HCT116 (cell line): Measurements from ENCODE around the gene CEBPB. TPM values are rescaled to one million over a fixed set of nuclear protein-coding genes. Genes with fewer than 3 reads are reported as not detected.

ENCODE experiments used
- ATAC-seq: fragments of 200-7000 bp; cut with Tn5 transposase; 2 replicates; pipeline ENCODE4 v1.9.1; 2020; ENCODE audit warnings: mild to moderate bottlenecking, moderate library complexity
- BruUV-seq: library from RNA; stranded (reverse); fragments of 400-500 nt; replicated peaks from 2 replicates; lab custom pipeline; 2021; lab: Mats Ljungman, UMichigan
- CTCF ChIA-PET: fragments of 300-600 bp; sonication (Branson Sonifier 250); formaldehyde crosslinking; loops from one replicate; lab custom pipeline; 2021; ENCODE audit warnings: antibody characterized with exemption; lab: Charles Lee
- POLR2A ChIA-PET: fragments of 300-600, 350-600 bp; sonication (Branson Sonifier 250); formaldehyde crosslinking; loops from one replicate; lab custom pipeline; 2021; ENCODE audit warnings: antibody characterized with exemption; lab: Charles Lee
- RAD21 ChIA-PET, 2 experiments: fragments of 300-600 bp; sonication (Branson Sonifier 250); formaldehyde crosslinking; loops; one replicate each; lab custom pipeline; 2023; ENCODE audit warnings: low total read pairs in 2 of 2; ENCODE audit not compliant: uncharacterized antibody in 2 of 2, unreplicated experiment in 2 of 2, low non-redundant PET in 1 of 2; lab: Charles Lee
- DNase-seq: peaks from one replicate; pipeline ENCODE4 v3.0.0-alpha.2; 2010; ENCODE audit warnings: low read depth, low spot score
- H2AFZ ChIP-seq: fragments of 200-600 bp; shearing (Covaris generic), sonication (generic); 2 replicates; pipeline ENCODE4 v1.6.1; 2017; ENCODE audit warnings: low read depth, mixed run types, mixed read lengths, antibody characterized with exemption, low read length; ENCODE audit not compliant: poor library complexity, severe bottlenecking
- H3K27ac ChIP-seq: 2 replicates; pipeline ENCODE4 v1.5.1; 2012; ENCODE audit warnings: low read depth, low read length
- H3K27me3 ChIP-seq: fragments of 200-600 bp; sonication (generic); 2 replicates; pipeline ENCODE4 v1.6.1; 2016; ENCODE audit warnings: mixed run types, low read length, mixed read lengths; ENCODE audit not compliant: insufficient read depth
- H3K36me3 ChIP-seq, 2 experiments: fragments of 200-500 bp in 1 of 2; fragments of 200-600 bp in 1 of 2; sonication (Bioruptor generic) in 1 of 2; sonication (generic) in 1 of 2; 2 replicates each; pipeline versions ENCODE4 v1.5.1 to v1.6.1; 2014 to 2016; ENCODE audit warnings: low read length in 2 of 2, inconsistent platforms in 1 of 2, mixed read lengths in 1 of 2, mixed run types in 1 of 2; ENCODE audit not compliant: insufficient read depth in 2 of 2, control insufficient read depth in 1 of 2
- H3K4me1 ChIP-seq, 2 experiments: fragments of 200-600 bp in 1 of 2; sonication (generic) in 1 of 2; 2 replicates each; pipeline versions ENCODE4 v1.5.1 to v1.6.1; 2012 to 2017; ENCODE audit warnings: low read length in 2 of 2, inconsistent platforms in 1 of 2, mild to moderate bottlenecking in 1 of 2, mixed read lengths in 1 of 2, mixed run types in 1 of 2, moderate library complexity in 1 of 2; ENCODE audit not compliant: insufficient read depth in 2 of 2, control insufficient read depth in 1 of 2
- H3K4me2 ChIP-seq: fragments of 200-600 bp; sonication (generic); 2 replicates; pipeline ENCODE4 v1.6.1; 2017; ENCODE audit warnings: mixed run types, low read length, mixed read lengths
- H3K4me3 ChIP-seq, 2 experiments: fragments of 200-600 bp in 1 of 2; sonication (generic) in 1 of 2; replicated peaks in 1 of 2; 2 replicates each; pipeline ENCODE4 v1.5.1; 2011 to 2016; ENCODE audit warnings: low read length in 2 of 2, control low read depth in 1 of 2, low read depth in 1 of 2, mild to moderate bottlenecking in 1 of 2, mixed read lengths in 1 of 2, mixed run types in 1 of 2
- H3K79me2 ChIP-seq: fragments of 200-600 bp; sonication (generic); 2 replicates; pipeline ENCODE4 v1.6.1; 2017; ENCODE audit warnings: mild to moderate bottlenecking, mixed run types, low read length, moderate library complexity, mixed read lengths; ENCODE audit not compliant: insufficient read depth
- H3K9ac ChIP-seq: fragments of 200-600 bp; sonication (generic); 2 replicates; pipeline ENCODE4 v1.6.1; 2016; ENCODE audit warnings: low read length, mixed read lengths
- H3K9me2 ChIP-seq: fragments of 200-600 bp; sonication (generic), shearing (Covaris generic); 2 replicates; pipeline ENCODE4 v1.6.1; 2017; ENCODE audit warnings: mixed run types, mild to moderate bottlenecking, moderate library complexity; ENCODE audit not compliant: insufficient read depth
- H3K9me3 ChIP-seq, 2 experiments: fragments of 200-500 bp in 1 of 2; fragments of 200-600 bp in 1 of 2; sonication (Bioruptor generic) in 1 of 2; sonication (generic) in 1 of 2; 2 replicates each; pipeline ENCODE4 v1.6.1; 2014 to 2017; ENCODE audit warnings: low read length in 2 of 2, mixed read lengths in 2 of 2, inconsistent platforms in 1 of 2, low read depth in 1 of 2, mild to moderate bottlenecking in 1 of 2, mixed run types in 1 of 2, moderate library complexity in 1 of 2; ENCODE audit not compliant: control insufficient read depth in 1 of 2, insufficient read depth in 1 of 2
- H4K20me1 ChIP-seq: fragments of 200-600 bp; sonication (generic), shearing (Covaris generic); 2 replicates; pipeline ENCODE4 v1.6.1; 2017; ENCODE audit warnings: mixed run types, mild to moderate bottlenecking, moderate library complexity; ENCODE audit not compliant: insufficient read depth
- CBX3 ChIP-seq: IDR thresholded peaks from 2 replicates; pipeline ENCODE4 v1.6.1; 2012; ENCODE audit warnings: low read depth
- EZH2phosphoT487 ChIP-seq: fragments of 200-600 bp; IDR thresholded peaks from 2 replicates; pipeline ENCODE4 v1.6.1; 2018; ENCODE audit warnings: antibody characterized with exemption, borderline replicate concordance
- POLR2AphosphoS5 ChIP-seq: IDR thresholded peaks from 2 replicates; pipeline ENCODE4 v1.6.1; 2011; ENCODE audit warnings: mild to moderate bottlenecking, low read depth, low read length, moderate library complexity
- RAD21 ChIP-seq: IDR thresholded peaks from 2 replicates; pipeline ENCODE4 v1.6.1; 2012; ENCODE audit warnings: low read depth, mild to moderate bottlenecking
- SIN3A ChIP-seq: IDR thresholded peaks from 2 replicates; pipeline ENCODE4 v1.6.1; 2012; ENCODE audit warnings: low read depth
- TCF7L2 ChIP-seq: IDR thresholded peaks from 2 replicates; pipeline ENCODE4 v1.7.0; 2011; ENCODE audit warnings: borderline replicate concordance, inconsistent platforms; ENCODE audit not compliant: insufficient read depth, insufficient read length; ENCODE audit errors: extremely low read depth
- ZFX ChIP-seq: fragments of 450-650 bp; IDR thresholded peaks from 2 replicates; pipeline ENCODE4 v1.6.1; 2017
- intact Hi-C: fragments of 100-400 bp; cut with micrococcal nuclease; formaldehyde crosslinking; loops from 2 replicates; pipeline ENCODE4 v1.10.0; 2022
- total RNA-seq: library from RNA; stranded (reverse); gene quantifications from one replicate; pipeline ENCODE4 v1.2.1, GENCODE V29; 2021; ENCODE audit not compliant: unreplicated experiment
- TF ChIP-seq, protein P1 (sequence below): IDR thresholded peaks from 2 replicates; pipeline ENCODE4 v1.6.1; 2012
- TF ChIP-seq, protein P2 (sequence below): IDR thresholded peaks from 2 replicates; pipeline ENCODE4 v1.6.1; 2012; ENCODE audit warnings: low read depth
- TF ChIP-seq, protein P3 (sequence below): IDR thresholded peaks from 2 replicates; pipeline ENCODE4 v1.6.1; 2012

The CEBPB gene
- total RNA-seq, 1 experiment from 2014 or later = 113 TPM

DNA sequence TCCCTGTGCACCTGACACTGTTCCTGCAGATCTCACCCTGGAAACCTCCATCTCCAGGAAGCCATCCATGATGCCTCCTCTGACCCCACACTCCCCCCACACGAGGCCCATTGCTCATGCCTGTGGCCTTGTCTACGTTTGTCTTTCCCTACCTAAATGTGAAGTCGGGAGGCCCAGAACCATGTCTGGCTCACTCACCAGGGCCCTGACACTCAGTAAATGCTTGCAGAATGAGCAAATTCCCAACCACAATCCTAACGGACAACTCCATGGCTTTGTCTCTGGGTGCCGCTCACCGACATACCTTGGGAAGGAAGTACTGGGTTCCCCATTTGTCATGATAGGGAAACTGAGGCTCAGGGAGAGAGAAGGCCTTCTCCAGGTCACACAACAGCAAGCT is 44.4 kb upstream of the CEBPB start:
- Histone ChIP-seq H3K36me3 (peaks cover 31 to 40% of the 10 kb centered on the region in 2 experiments), H3K4me1 (peaks cover 15 to 64% of the 10 kb centered on the region in 2 experiments), H3K79me2 (peaks cover 90% of the 10 kb centered on the region), H3K9me2 (no peaks in the 10 kb centered on the region), H3K27me3 (no peaks in the 10 kb centered on the region)
- CTCF ChIA-PET = no interaction called here
- intact Hi-C loops = no loop called here
- BruUV-seq = no TSS peak
- RAD21 ChIA-PET = no interaction called here
- no peak for TF ChIP-seq SIN3A
- no peak for TF ChIP-seq RAD21
- TF ChIP-seq EZH2phosphoT487 = no peak
- TF ChIP-seq, all 23 proteins: peak for 0
- Histone ChIP-seq H3K27ac (0 out of 2 replicates have a peak overlapping the region, but pooled peaks have one; percentile 22), H2AFZ (no peak overlapping the region), H3K9me3 (no peaks in the 10 kb centered on the region), H3K4me3 (no peak overlapping the region), H3K9ac (no peak overlapping the region), H4K20me1 (no peaks in the 10 kb centered on the region), H3K4me2 (no peak overlapping the region)
- ATAC-seq (no peak), DNase-seq (no peak)
- POLR2A ChIA-PET = no interaction called here

DNA sequence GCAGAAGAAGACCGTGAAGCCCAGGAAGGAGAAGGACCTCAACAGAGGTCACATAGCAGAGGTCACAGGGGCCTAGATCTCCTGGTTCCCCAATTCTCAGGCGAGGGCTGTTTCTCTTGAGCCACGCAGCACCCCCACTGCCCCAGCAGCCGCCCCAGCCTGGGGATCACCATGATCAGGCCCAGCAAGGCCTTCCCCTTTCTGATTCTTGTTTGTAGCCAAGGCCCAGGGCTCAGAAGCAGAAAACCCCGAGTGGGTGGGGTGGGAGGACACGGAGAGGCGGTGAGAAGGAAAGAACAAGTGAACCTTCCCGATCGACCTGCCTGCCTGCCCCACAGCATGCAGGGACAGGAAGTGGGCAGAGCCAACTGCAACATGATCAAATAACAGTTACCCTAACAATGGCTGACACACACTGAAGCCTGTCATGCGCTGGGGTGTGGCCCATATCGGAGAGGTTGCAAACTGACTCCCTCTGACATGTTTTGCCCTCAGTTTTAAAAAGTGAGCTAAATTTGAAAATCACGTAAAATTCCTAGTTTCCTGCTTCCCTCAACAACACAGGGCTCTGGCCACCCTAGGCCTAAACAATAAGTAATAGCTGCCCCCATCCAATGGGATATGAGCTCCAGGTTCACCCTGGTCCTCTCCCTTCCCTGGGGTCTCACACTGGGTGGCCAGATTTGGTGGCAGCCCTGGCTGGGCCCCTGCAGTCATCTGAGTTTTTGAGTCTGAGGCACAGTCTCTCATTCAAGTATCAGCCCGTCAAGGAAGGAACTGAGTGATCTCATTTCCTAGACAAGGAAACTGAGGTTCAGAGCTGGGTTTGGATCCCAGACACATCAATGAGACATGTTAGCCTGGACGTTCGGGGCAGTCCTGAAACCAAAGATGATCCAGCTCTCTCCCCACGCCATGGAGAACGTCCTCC is 43.6 kb upstream of the CEBPB start:
- no peaks in the 10 kb centered on the region for H3K9me2 ChIP-seq
- peaks cover 23 to 35% of the 10 kb centered on the region in 2 experiments; a peak in 3 of 4 replicates for H3K36me3 ChIP-seq
- H2AFZ ChIP-seq = no peak overlapping the region
- H3K9ac ChIP-seq = no peak overlapping the region
- no TSS peak for BruUV-seq
- intact Hi-C loops = no loop called here
- no peak overlapping the region for H3K4me3 ChIP-seq
- no peaks in the 10 kb centered on the region for H4K20me1 ChIP-seq
- DNase-seq = no peak
- H3K27ac ChIP-seq = peak overlapping the region; percentile 22; the same call in 1 of the 2 replicates
- TF ChIP-seq ZFX (no peak), CBX3 (no peak), TCF7L2 (no peak), POLR2AphosphoS5 (no peak), RAD21 (no peak)
- TF ChIP-seq, protein P1, sequence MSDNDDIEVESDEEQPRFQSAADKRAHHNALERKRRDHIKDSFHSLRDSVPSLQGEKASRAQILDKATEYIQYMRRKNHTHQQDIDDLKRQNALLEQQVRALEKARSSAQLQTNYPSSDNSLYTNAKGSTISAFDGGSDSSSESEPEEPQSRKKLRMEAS = no peak
- TF ChIP-seq, protein P2, sequence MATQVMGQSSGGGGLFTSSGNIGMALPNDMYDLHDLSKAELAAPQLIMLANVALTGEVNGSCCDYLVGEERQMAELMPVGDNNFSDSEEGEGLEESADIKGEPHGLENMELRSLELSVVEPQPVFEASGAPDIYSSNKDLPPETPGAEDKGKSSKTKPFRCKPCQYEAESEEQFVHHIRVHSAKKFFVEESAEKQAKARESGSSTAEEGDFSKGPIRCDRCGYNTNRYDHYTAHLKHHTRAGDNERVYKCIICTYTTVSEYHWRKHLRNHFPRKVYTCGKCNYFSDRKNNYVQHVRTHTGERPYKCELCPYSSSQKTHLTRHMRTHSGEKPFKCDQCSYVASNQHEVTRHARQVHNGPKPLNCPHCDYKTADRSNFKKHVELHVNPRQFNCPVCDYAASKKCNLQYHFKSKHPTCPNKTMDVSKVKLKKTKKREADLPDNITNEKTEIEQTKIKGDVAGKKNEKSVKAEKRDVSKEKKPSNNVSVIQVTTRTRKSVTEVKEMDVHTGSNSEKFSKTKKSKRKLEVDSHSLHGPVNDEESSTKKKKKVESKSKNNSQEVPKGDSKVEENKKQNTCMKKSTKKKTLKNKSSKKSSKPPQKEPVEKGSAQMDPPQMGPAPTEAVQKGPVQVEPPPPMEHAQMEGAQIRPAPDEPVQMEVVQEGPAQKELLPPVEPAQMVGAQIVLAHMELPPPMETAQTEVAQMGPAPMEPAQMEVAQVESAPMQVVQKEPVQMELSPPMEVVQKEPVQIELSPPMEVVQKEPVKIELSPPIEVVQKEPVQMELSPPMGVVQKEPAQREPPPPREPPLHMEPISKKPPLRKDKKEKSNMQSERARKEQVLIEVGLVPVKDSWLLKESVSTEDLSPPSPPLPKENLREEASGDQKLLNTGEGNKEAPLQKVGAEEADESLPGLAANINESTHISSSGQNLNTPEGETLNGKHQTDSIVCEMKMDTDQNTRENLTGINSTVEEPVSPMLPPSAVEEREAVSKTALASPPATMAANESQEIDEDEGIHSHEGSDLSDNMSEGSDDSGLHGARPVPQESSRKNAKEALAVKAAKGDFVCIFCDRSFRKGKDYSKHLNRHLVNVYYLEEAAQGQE = no peak
- TF ChIP-seq, protein P3, sequence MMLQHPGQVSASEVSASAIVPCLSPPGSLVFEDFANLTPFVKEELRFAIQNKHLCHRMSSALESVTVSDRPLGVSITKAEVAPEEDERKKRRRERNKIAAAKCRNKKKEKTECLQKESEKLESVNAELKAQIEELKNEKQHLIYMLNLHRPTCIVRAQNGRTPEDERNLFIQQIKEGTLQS = no peak
- H3K79me2 ChIP-seq = peaks cover 93% of the 10 kb centered on the region
- peaks cover 21 to 66% of the 10 kb centered on the region in 2 experiments for H3K4me1 ChIP-seq
- POLR2A ChIA-PET = interaction anchor here (1.8 kb wide), 1 partner anchor 20 kb away, joined by 5 read pairs; no protein-coding TSS in a partner anchor
- no peaks in the 10 kb centered on the region for H3K9me3 ChIP-seq
- H3K4me2 ChIP-seq = peak overlapping the region; percentile 1; the same call in 1 of the 2 replicates
- H3K27me3 ChIP-seq = no peaks in the 10 kb centered on the region
- RAD21 ChIA-PET = no interaction called here
- CTCF ChIA-PET = no interaction called here
- ATAC-seq = no peak
